ENCODE results near the gene ELOA2.
"Not testable (repeated sequence)": the region's sequence is repeated elsewhere in the genome, so short reads cannot be mapped to it uniquely, and the experiment has no call there.

Gene ELOA2

DNA sequence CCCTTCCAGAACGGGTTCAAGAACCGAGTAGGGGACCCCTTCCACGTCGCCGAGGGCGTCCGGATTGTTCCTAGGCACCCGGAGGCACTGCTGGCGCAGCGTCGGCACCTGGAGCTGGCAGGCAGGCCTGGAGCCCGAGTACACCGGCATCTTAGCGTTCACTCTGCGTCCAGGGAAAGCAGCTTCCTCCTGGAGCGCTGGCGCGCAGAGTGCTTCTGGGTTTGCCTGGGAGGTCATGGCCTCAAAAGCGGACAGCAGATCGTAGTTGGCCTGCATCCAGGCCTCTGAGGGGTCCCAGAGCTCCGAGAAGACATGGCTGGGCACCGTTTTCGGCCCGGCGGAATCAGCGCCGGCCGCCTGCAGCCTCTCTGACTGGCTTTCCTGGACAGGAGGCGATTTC is 12.6 kb downstream of the ELOA2 start:
- DNase-seq (ENCODE audit: low spot score) = not testable (repeated sequence)

DNA sequence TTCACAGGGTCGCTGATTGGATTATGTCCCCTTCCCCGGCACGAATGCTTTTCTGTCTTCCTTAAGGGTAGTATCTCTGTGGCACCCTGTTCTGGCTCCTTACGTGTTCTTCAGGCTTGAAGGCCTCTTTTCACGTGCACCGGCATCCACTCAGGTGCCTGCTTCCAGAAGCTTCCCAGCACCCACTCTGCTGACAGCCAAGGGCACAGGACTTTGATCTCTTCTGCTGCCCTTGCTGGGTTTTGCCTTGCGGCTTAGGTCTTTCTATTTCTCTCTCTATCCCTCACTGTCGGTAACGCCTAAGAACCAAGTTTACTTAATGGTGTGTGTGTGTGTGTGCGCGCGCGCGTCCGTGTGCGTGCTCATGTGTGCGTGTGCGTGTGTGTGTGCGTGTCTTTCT is 14.7 kb downstream of the ELOA2 start:
- DNase-seq (ENCODE audit: low spot score) = not testable (repeated sequence)

DNA sequence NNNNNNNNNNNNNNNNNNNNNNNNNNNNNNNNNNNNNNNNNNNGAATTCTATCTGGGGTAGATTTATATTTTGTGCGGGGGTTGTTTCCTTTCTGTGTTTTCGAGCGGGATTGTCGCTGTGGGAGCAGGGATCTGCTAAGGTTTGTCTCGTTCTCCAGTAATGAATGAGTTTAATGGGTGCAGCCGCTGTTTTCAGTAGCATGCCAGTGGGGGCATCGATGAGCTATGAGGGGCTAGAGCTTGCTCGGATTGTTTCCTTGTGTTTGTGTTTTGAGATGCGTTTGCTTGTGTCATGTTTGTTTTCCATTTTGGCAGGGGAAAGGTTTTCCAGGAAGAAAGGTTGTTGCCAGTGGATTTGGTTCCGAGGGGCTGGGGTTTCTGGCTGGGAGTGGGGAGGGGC is 15.6 kb downstream of the ELOA2 start:
- not testable (repeated sequence) for DNase-seq (ENCODE audit: low spot score)
